C4-2B (cell line): ENCODE results near the gene CLDND1.
"Not testable (repeated sequence)": the region's sequence is repeated elsewhere in the genome, so short reads cannot be mapped to it uniquely, and the experiment has no call there.

Experiments used
- H3K27ac ChIP-seq: fragments of 450-650 bp; 2 replicates; pipeline ENCODE4 v1.5.1; 2017
- ZFX ChIP-seq: fragments of 450-650 bp; IDR thresholded peaks from 2 replicates; pipeline ENCODE4 v1.6.1; 2017
- TF ChIP-seq, protein P1 (sequence below): fragments of 450-650 bp; conservative IDR thresholded peaks from 2 replicates; pipeline ENCODE4 v1.5.1; 2017; ENCODE audit warnings: mild to moderate bottlenecking

Gene CLDND1

GRCh38 chr3:98563661-98564281 lies 41.1 kb upstream of the CLDND1 start:
- TF ChIP-seq ZFX = no peak
- TF ChIP-seq, protein P1, sequence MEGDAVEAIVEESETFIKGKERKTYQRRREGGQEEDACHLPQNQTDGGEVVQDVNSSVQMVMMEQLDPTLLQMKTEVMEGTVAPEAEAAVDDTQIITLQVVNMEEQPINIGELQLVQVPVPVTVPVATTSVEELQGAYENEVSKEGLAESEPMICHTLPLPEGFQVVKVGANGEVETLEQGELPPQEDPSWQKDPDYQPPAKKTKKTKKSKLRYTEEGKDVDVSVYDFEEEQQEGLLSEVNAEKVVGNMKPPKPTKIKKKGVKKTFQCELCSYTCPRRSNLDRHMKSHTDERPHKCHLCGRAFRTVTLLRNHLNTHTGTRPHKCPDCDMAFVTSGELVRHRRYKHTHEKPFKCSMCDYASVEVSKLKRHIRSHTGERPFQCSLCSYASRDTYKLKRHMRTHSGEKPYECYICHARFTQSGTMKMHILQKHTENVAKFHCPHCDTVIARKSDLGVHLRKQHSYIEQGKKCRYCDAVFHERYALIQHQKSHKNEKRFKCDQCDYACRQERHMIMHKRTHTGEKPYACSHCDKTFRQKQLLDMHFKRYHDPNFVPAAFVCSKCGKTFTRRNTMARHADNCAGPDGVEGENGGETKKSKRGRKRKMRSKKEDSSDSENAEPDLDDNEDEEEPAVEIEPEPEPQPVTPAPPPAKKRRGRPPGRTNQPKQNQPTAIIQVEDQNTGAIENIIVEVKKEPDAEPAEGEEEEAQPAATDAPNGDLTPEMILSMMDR = no peak
- no peak overlapping the region for H3K27ac ChIP-seq

GRCh38 chr3:98561727-98562521 lies 39.2 kb upstream of the CLDND1 start:
- no peak overlapping the region for H3K27ac ChIP-seq
- TF ChIP-seq ZFX = no peak
- TF ChIP-seq, protein P1 = no peak

DNA sequence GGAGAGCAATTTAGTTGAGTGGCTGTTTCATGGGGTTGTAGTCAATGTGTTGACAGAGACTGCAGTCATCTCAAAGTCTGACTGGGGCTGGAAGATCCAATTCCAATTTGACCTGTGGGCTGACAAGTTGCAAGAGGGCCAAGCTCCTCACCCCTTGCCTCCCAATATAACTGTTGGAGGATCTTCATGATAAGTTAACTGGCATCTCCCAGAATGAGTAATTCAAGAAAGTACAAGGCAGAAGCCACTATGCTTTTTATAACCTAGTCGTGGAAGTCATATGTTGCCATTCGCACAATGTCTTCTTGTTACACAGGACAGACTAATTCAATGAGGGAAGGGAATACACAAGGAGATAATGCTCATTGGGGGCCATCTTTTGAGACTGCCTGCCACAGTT lies 38.2 kb upstream of the CLDND1 start:
- H3K27ac ChIP-seq = no peak overlapping the region
- TF ChIP-seq ZFX = no peak
- TF ChIP-seq, protein P1 = no peak

GRCh38 chr3:98559769-98560168 lies 37.1 kb upstream of the CLDND1 start:
- not testable (repeated sequence) for H3K27ac ChIP-seq

GRCh38 chr3:98558100-98558827 lies 35.6 kb upstream of the CLDND1 start:
- TF ChIP-seq, protein P1 = no peak
- no peak for TF ChIP-seq ZFX

DNA sequence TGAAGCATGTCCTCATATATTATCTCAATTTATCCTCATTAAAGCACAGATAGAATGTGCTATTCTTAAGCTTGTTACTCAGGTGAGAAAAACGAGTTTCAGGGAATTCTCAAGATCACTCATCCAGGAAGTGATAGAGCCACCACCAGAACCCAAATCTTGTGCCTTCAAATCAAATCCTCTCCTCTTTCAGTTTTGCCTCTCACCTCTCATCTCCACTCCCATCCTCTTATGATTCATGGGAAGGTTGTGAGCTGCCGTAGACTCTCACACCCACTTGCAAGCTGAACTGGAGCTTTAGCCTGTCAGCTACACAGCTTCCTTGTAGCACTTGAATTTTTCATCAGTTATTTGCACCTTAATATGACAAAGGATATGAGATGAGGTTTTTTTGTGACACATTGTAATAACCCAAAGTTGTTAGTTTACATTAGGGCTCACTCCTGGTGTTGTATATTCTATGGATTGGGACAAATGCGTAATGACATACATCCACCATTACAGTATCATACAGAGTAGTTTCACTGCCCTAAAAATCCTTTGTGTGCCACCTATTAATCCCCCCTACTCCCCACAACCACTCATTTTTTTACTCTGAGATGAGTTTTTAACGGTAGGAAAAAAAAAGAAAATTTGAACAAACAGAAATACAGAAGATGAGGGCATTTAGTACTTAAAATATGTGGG lies 34.8 kb upstream of the CLDND1 start:
- no peak overlapping the region for H3K27ac ChIP-seq
- TF ChIP-seq, protein P1 = no peak
- TF ChIP-seq ZFX = no peak

More at GRCh38 chr3:98558100-98558827, 35.6 kb upstream of the CLDND1 start:
- no peak overlapping the region for H3K27ac ChIP-seq
